K562 (cell line): Measurements from ENCODE around the gene ADARB2. TPM values are rescaled to one million over a fixed set of nuclear protein-coding genes. Genes with fewer than 3 reads are reported as not detected.

ENCODE experiments used
- ATAC-seq: fragments of 200-7000 bp; cut with Tn5 transposase; 3 replicates; pipeline ENCODE4 v1.9.1; 2020; ENCODE audit warnings: moderate library complexity
- BruUV-seq: library from RNA; stranded (reverse); fragments of 400-500 nt; replicated peaks from 2 replicates; lab custom pipeline; 2021; lab: Mats Ljungman, UMichigan
- CTCF ChIA-PET: fragments of 300-600 bp; formaldehyde crosslinking; extraction: SDS; loops from one replicate; lab custom pipeline; 2021; ENCODE audit warnings: low intra/inter-chr PET ratio; lab: Yijun Ruan, JAX
- POLR2A ChIA-PET: fragments of 300-600, 350-650 bp; sonication (Branson Sonifier 250); formaldehyde crosslinking; extraction: SDS; loops from one replicate; lab custom pipeline; 2021; ENCODE audit warnings: antibody characterized with exemption, inconsistent platforms; lab: Yijun Ruan, JAX
- DNase-seq, 4 experiments: peaks; one replicate each; pipeline versions ENCODE4 v3.0.0 to v3.0.0-alpha.2; 2011 to 2018; ENCODE audit warnings: low spot score in 3 of 4, mixed read lengths in 3 of 4; ENCODE audit errors: extremely low read depth in 1 of 4
- FAIRE-seq: peaks from 2 replicates; lab custom pipeline; 2011; peaks lifted over from hg19 to GRCh38; lab: Jason Lieb, UNC
- H2AFZ ChIP-seq: 2 replicates; pipeline ENCODE4 v1.6.0; 2011; ENCODE audit warnings: low read depth, low read length, control low read depth, inconsistent platforms
- H3K27ac ChIP-seq: fragments of 200-600 bp; 3 replicates; pipeline ENCODE4 v1.8.0; 2011; ENCODE audit warnings: low read depth, mild to moderate bottlenecking, control low read depth, inconsistent platforms, low read length, moderate library complexity, mixed read lengths; ENCODE audit errors: extremely low read depth
- H3K27me3 ChIP-seq, 2 experiments: fragments of 300-600 bp in 1 of 2; 2 replicates in 1 of 2; 3 replicates in 1 of 2; pipeline versions ENCODE4 v1.6.0 to v1.8.0; 2011; ENCODE audit warnings: inconsistent platforms in 2 of 2, low read length in 2 of 2, mild to moderate bottlenecking in 1 of 2, mixed read lengths in 1 of 2, moderate library complexity in 1 of 2; ENCODE audit not compliant: control insufficient read depth in 2 of 2, insufficient read depth in 2 of 2
- H3K36me3 ChIP-seq: fragments of 300-600 bp; 3 replicates; pipeline ENCODE4 v1.8.0; 2011; ENCODE audit warnings: mild to moderate bottlenecking, low read length, inconsistent platforms; ENCODE audit not compliant: control insufficient read depth, insufficient read depth
- H3K4me1 ChIP-seq, 2 experiments: fragments of 200-600 bp in 1 of 2; replicated peaks in 1 of 2; 2 replicates in 1 of 2; 3 replicates in 1 of 2; pipeline versions ENCODE4 v1.5.1 to v1.8.0; 2011; ENCODE audit warnings: inconsistent platforms in 2 of 2, low read length in 2 of 2, mild to moderate bottlenecking in 1 of 2, mixed read lengths in 1 of 2, moderate library complexity in 1 of 2; ENCODE audit not compliant: control insufficient read depth in 2 of 2, insufficient read depth in 2 of 2
- H3K4me2 ChIP-seq: 2 replicates; pipeline ENCODE4 v1.6.1; 2011; ENCODE audit warnings: low read length, control low read depth, inconsistent platforms, mixed read lengths; ENCODE audit not compliant: insufficient read depth
- H3K4me3 ChIP-seq: fragments of 200-600 bp; sonication (generic), shearing (Covaris generic); 2 replicates; pipeline ENCODE4 v1.5.1; 2016; ENCODE audit warnings: control low read depth, inconsistent platforms
- H3K79me2 ChIP-seq: fragments of 200-600 bp; 3 replicates; pipeline ENCODE4 v1.8.0; 2011; ENCODE audit warnings: low read length, inconsistent platforms; ENCODE audit not compliant: control insufficient read depth, insufficient read depth
- H3K9ac ChIP-seq, 2 experiments: 2 replicates each; pipeline versions ENCODE4 v1.6.0 to v1.6.1; 2011; ENCODE audit warnings: low read depth in 2 of 2, low read length in 2 of 2, control low read depth in 1 of 2, inconsistent platforms in 1 of 2, mild to moderate bottlenecking in 1 of 2, mixed read lengths in 1 of 2; ENCODE audit not compliant: insufficient read depth in 1 of 2
- H3K9me1 ChIP-seq: one replicate; pipeline ENCODE4 v1.6.0; 2011; ENCODE audit warnings: inconsistent platforms, mild to moderate bottlenecking, low read length, moderate library complexity; ENCODE audit not compliant: control insufficient read depth, insufficient read depth
- H3K9me3 ChIP-seq: replicated peaks from 2 replicates; pipeline ENCODE4 v1.5.1; 2011; ENCODE audit warnings: low read depth, low read length, inconsistent platforms; ENCODE audit not compliant: control insufficient read depth, insufficient read depth
- H4K20me1 ChIP-seq: replicated peaks from 2 replicates; pipeline ENCODE4 v1.6.1; 2011; ENCODE audit warnings: low read length, inconsistent platforms, mixed read lengths; ENCODE audit not compliant: control insufficient read depth, insufficient read depth
- CREB5 ChIP-seq: fragments of 250-450 bp; sonication (Bioruptor Pico); IDR thresholded peaks from 2 replicates; pipeline ENCODE4 v1.5.0; 2020; ENCODE audit warnings: mild to moderate bottlenecking
- HNRNPK ChIP-seq: fragments of 200-400 bp; formaldehyde crosslinking; IDR thresholded peaks from one replicate; pipeline ENCODE4 v1.6.1; 2018; ENCODE audit warnings: mild to moderate bottlenecking, low read depth, low read length; ENCODE audit not compliant: poor library complexity, severe bottlenecking
- PREB ChIP-seq: sonication (generic); formaldehyde crosslinking; IDR thresholded peaks from 2 replicates; pipeline ENCODE4 v1.8.1; 2023; ENCODE audit warnings: mild to moderate bottlenecking, missing genetic modification reagents
- RHOXF2B ChIP-seq: fragments of 250-450 bp; sonication (Bioruptor Pico); conservative IDR thresholded peaks from 2 replicates; pipeline ENCODE4 v1.5.1; 2021
- WGBS: fragments of 100-300 bp; shearing (Covaris generic); methylation state at CpG from one replicate; pipeline ENCODE4 v1.1.6; 2016; ENCODE audit warnings: low coverage, mixed read lengths; ENCODE audit not compliant: insufficient coverage; ENCODE audit errors: missing lambda C conversion rate; 5-methylcytosine and 5-hydroxymethylcytosine counted together
- in situ Hi-C: fragments of 300-500 bp; cut with MboI; formaldehyde crosslinking; loops from 4 replicates; pipeline ENCODE4 v1.15.0; 2018; ENCODE audit warnings: inconsistent platforms, mixed read lengths
- intact Hi-C: fragments of 100-400 bp; cut with micrococcal nuclease; formaldehyde crosslinking; loops from 2 replicates; pipeline ENCODE4 v1.14.2; 2022
- polyA plus RNA-seq, 8 experiments: library from polyadenylated mRNA; depleted of rRNA in 4 of 8; stranded (reverse) in 5 of 8; unstranded in 3 of 8; fragments of >200 nt; fragmentation: Nextera tagmentation in 2 of 8; fragmentation: Illumina TruSeq in 1 of 8; extraction: Ambion mirVana in 2 of 8; extraction: Trizol in 1 of 8; gene quantifications; 2 replicates each; pipeline versions ENCODE4 v1.2.1 to v1.2.3, GENCODE V29; 2011 to 2014; ENCODE audit warnings: inconsistent platforms in 1 of 8, missing spikeins in 1 of 8
- total RNA-seq, 7 experiments: library from RNA; depleted of rRNA in 6 of 7; stranded (reverse); fragments of >200 nt in 6 of 7; fragmentation: Illumina TruSeq in 2 of 7; extraction: Trizol in 2 of 7; gene quantifications; 2 replicates each; pipeline versions ENCODE4 v1.2.1 to v1.2.3, GENCODE V29; 2011 to 2021; ENCODE audit warnings: low replicate concordance in 1 of 7

The ADARB2 gene
- total and polyA plus RNA-seq, 9 of the 15 experiments (the other 6 are each of a cell fraction or from before 2014, with no cell fraction given), result not detected

- no peak for TF ChIP-seq CREB5 (CRISPR knock-in tag)
Observed at GRCh38 chr10:1358860-1359625, 378.3 kb downstream of the ADARB2 start (continued).

GRCh38 chr10:1358147-1358546 lies 379.2 kb downstream of the ADARB2 start:
- no peak overlapping the region for H3K4me3 ChIP-seq
- CTCF ChIA-PET, result no interaction called here
- no peaks in the 10 kb centered on the region for H3K79me2 ChIP-seq
- intact Hi-C loops, result no loop called here
- no peaks in the 10 kb centered on the region for H3K36me3 ChIP-seq
- H3K9me3 ChIP-seq, result no peaks in the 10 kb centered on the region
- H3K4me1 ChIP-seq, result peaks cover 0 to 8% of the 10 kb centered on the region in 2 experiments; a peak in 1 of 5 replicates
- no peak overlapping the region for H2AFZ ChIP-seq
- no TSS peak for BruUV-seq
- no peak for FAIRE-seq
- 0% methylated on average over 5 of the region's 5 CpGs for WGBS
- ATAC-seq, result no peak
- H3K9ac ChIP-seq, result no peak overlapping the region
- no peaks in the 10 kb centered on the region for H3K9me1 ChIP-seq
- H3K27me3 ChIP-seq, result peaks cover 8 to 47% of the 10 kb centered on the region in 2 experiments; a peak in 4 of 5 replicates
- no peak for TF ChIP-seq RHOXF2B (CRISPR knock-in tag)
- TF ChIP-seq HNRNPK, result no peak
- no peak for TF ChIP-seq PREB (CRISPR knock-in tag)
- no peak overlapping the region for H3K4me2 ChIP-seq
- H3K27ac ChIP-seq, result no peak overlapping the region
- DNase-seq, result no peak
- H4K20me1 ChIP-seq, result peaks cover 6% of the 10 kb centered on the region; the same call in 1 of the 2 replicates
- in situ Hi-C loops, result no loop called here
- POLR2A ChIA-PET, result interaction anchor here (0.8 kb wide), 1 partner anchor 13 kb away, joined by 4 read pairs; no protein-coding TSS in a partner anchor
